Measurements from ENCODE around the gene PCSK5.

- TF ChIP-seq POLR2AphosphoS5 (IDR thresholded peaks at IDR 0.05) = no peak
- no peak for TF ChIP-seq RAD21 (conservative IDR thresholded peaks at IDR 0.05)
- TF ChIP-seq, protein P1, sequence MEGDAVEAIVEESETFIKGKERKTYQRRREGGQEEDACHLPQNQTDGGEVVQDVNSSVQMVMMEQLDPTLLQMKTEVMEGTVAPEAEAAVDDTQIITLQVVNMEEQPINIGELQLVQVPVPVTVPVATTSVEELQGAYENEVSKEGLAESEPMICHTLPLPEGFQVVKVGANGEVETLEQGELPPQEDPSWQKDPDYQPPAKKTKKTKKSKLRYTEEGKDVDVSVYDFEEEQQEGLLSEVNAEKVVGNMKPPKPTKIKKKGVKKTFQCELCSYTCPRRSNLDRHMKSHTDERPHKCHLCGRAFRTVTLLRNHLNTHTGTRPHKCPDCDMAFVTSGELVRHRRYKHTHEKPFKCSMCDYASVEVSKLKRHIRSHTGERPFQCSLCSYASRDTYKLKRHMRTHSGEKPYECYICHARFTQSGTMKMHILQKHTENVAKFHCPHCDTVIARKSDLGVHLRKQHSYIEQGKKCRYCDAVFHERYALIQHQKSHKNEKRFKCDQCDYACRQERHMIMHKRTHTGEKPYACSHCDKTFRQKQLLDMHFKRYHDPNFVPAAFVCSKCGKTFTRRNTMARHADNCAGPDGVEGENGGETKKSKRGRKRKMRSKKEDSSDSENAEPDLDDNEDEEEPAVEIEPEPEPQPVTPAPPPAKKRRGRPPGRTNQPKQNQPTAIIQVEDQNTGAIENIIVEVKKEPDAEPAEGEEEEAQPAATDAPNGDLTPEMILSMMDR (IDR thresholded peaks at IDR 0.05; ENCODE audit: poor library complexity, severe bottlenecking) = no peak
- no peak for TF ChIP-seq MXI1 (conservative IDR thresholded peaks at IDR 0.05; ENCODE audit: poor library complexity, severe bottlenecking)
- TF ChIP-seq EZH2 (IDR thresholded peaks at IDR 0.05; ENCODE audit: borderline replicate concordance, insufficient read depth, low read length, poor library complexity, severe bottlenecking) = no peak
- TF ChIP-seq SMC3 (conservative IDR thresholded peaks at IDR 0.05; ENCODE audit: poor library complexity) = no peak
- no peak for TF ChIP-seq TAF1 (IDR thresholded peaks at IDR 0.05; ENCODE audit: low read depth)
- TF ChIP-seq, protein P2, sequence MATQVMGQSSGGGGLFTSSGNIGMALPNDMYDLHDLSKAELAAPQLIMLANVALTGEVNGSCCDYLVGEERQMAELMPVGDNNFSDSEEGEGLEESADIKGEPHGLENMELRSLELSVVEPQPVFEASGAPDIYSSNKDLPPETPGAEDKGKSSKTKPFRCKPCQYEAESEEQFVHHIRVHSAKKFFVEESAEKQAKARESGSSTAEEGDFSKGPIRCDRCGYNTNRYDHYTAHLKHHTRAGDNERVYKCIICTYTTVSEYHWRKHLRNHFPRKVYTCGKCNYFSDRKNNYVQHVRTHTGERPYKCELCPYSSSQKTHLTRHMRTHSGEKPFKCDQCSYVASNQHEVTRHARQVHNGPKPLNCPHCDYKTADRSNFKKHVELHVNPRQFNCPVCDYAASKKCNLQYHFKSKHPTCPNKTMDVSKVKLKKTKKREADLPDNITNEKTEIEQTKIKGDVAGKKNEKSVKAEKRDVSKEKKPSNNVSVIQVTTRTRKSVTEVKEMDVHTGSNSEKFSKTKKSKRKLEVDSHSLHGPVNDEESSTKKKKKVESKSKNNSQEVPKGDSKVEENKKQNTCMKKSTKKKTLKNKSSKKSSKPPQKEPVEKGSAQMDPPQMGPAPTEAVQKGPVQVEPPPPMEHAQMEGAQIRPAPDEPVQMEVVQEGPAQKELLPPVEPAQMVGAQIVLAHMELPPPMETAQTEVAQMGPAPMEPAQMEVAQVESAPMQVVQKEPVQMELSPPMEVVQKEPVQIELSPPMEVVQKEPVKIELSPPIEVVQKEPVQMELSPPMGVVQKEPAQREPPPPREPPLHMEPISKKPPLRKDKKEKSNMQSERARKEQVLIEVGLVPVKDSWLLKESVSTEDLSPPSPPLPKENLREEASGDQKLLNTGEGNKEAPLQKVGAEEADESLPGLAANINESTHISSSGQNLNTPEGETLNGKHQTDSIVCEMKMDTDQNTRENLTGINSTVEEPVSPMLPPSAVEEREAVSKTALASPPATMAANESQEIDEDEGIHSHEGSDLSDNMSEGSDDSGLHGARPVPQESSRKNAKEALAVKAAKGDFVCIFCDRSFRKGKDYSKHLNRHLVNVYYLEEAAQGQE (IDR thresholded peaks at IDR 0.05; ENCODE audit: borderline replicate concordance) = no peak
Observed at GRCh38 chr9:75990576-75991304, 100.3 kb downstream of the PCSK5 start.

All from neural cell (in vitro differentiated cells).